Lower lobe of right lung (tissue), 2 donors: Measurements from ENCODE around the gene PDE8A. TPM values are rescaled to one million over a fixed set of nuclear protein-coding genes. Genes with fewer than 3 reads are reported as not detected.

Experiments used
- ATAC-seq, 2 donors: fragments of 200-7000 bp; cut with Tn5 transposase; one replicate each; pipeline ENCODE4 v1.9.1; 2020 to 2022; ENCODE audit warnings: mild to moderate bottlenecking in 2 of 2, moderate library complexity in 2 of 2
- DNase-seq: peaks from one replicate; pipeline ENCODE4 v3.0.0-alpha.2; 2020
- H3K27ac ChIP-seq: fragments of 200-600 bp; one replicate; pipeline ENCODE4 v1.8.0; 2022
- H3K27me3 ChIP-seq: fragments of 200-600 bp; one replicate; pipeline ENCODE4 v1.8.0; 2022; ENCODE audit warnings: low read depth
- H3K36me3 ChIP-seq: fragments of 200-600 bp; one replicate; pipeline ENCODE4 v1.8.0; 2022; ENCODE audit warnings: mild to moderate bottlenecking
- H3K4me1 ChIP-seq: fragments of 200-600 bp; one replicate; pipeline ENCODE4 v1.8.0; 2022
- H3K4me3 ChIP-seq: fragments of 200-600 bp; one replicate; pipeline ENCODE4 v1.8.0; 2022; ENCODE audit warnings: mild to moderate bottlenecking
- H3K9me3 ChIP-seq: fragments of 200-600 bp; one replicate; pipeline ENCODE4 v1.8.0; 2022
- CTCF ChIP-seq: fragments of 200-600 bp; IDR thresholded peaks from one replicate; pipeline ENCODE4 v1.8.0; 2022; ENCODE audit warnings: antibody characterized with exemption, mild to moderate bottlenecking
- intact Hi-C: fragments of 100-400 bp; cut with DNase I; formaldehyde crosslinking; loops from one replicate; pipeline ENCODE4 v1.11.0; 2022
- total RNA-seq: library from RNA; stranded (reverse); fragmentation: NEBNext Ultra II Directional; extraction: Animal tissue kit (Norgen Biotek cat#: 25700); gene quantifications from one replicate; pipeline ENCODE4 v1.2.1, GENCODE V29; 2021
- donor health status: DM: no; HTN: yes; CAD: no; lungs with severe emphysema.

The PDE8A gene
- total RNA-seq, 1 donor from 2014 or later, result 49.2 TPM

DNA sequence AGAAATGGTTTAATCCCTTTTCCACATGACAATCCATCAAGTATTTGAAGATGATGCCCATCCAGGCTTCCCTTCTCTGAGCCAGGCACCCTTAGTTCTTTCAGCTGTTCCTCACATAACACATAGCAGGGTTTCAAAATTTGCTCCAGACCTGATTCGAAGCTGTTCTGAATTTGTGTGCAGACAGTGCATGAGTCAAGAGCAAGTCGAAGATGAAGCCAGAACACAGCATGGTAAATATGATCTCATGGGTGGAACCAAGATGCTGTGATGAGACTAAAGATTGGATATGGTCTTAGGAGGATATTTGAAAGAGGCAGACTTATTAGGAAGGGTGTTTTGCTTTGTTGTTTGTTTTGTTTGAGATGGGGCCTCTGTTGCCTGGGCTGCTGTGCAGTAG is 32.6 kb upstream of the PDE8A start:
- intact Hi-C loops, result no loop called here
- H3K9me3 ChIP-seq, result no peaks in the 10 kb centered on the region
- H3K4me1 ChIP-seq, result no peaks in the 10 kb centered on the region
- H3K27me3 ChIP-seq, result no peaks in the 10 kb centered on the region
- no peak overlapping the region for H3K27ac ChIP-seq
- DNase-seq (no peak), ATAC-seq (no peak)
- TF ChIP-seq CTCF, result no peak
- no peaks in the 10 kb centered on the region for H3K36me3 ChIP-seq
- no peak overlapping the region for H3K4me3 ChIP-seq

GRCh38 chr15:84949845-84950569 is 31.6 kb upstream of the PDE8A start:
- Histone ChIP-seq H3K27me3 (no peaks in the 10 kb centered on the region), H3K4me1 (peaks cover 1% of the 10 kb centered on the region), H3K36me3 (no peaks in the 10 kb centered on the region), H3K27ac (no peak overlapping the region), H3K4me3 (no peak overlapping the region), H3K9me3 (no peaks in the 10 kb centered on the region)
- ATAC-seq (no peak), DNase-seq (no peak)
- intact Hi-C loops, result loop anchor here (10.0 kb wide), 1 partner anchor 95 kb away; no protein-coding TSS in a partner anchor
- no peak for TF ChIP-seq CTCF

DNA sequence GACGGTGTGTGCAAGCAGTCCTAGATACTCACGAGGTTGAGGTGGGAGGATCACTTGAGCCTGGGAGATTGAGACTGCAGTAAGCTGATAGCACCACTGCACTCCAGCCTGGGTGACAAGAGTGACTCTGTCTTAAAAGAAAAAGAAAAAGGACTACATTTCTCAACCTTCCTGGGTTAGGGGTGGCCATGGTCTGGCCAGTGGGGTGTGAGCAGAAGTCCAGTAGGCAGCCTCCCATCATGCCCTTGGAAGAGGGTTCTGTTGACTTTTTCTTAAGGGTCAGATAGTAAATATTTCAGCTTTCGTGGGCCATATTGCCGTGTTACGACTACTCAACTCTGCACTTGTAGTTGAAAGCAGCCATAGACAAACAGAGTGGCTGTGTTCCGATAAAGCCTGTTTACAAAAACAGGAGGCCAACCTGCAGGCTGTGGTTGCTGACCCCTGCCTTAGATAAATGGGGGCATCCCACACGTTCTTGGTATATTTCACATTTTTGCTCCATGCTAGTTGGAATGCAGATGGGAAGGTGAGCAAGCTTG is 31.0 kb upstream of the PDE8A start:
- Histone ChIP-seq H3K36me3 (no peaks in the 10 kb centered on the region), H3K4me3 (no peak overlapping the region), H3K4me1 (peaks cover 7% of the 10 kb centered on the region), H3K27me3 (no peaks in the 10 kb centered on the region), H3K27ac (no peak overlapping the region), H3K9me3 (no peaks in the 10 kb centered on the region)
- no peak for TF ChIP-seq CTCF
- intact Hi-C loops, result loop anchor here (10.0 kb wide), 1 partner anchor 94 kb away; no protein-coding TSS in a partner anchor
- ATAC-seq (no peak), DNase-seq (no peak)

DNA sequence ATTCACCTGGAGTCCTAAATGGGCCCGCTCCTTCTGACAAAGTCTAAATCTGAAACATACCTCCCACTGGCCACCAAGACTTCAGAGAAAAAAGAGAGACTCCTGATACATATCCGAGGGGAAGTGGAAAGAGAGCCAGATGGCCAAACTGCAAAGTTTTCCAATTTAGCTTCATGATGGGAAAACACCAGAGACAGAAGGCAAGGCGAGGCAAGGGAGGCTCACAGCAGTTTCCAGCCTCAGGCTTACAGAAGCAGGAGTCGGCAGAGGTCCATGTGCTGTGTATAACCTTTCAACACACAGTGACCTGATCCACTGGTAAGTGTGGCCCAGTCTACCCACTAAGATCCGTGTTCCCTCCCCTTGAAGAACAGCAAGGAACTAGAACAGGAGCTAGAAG is 29.9 kb upstream of the PDE8A start:
- H3K27ac ChIP-seq, result no peak overlapping the region
- no peak overlapping the region for H3K4me3 ChIP-seq
- intact Hi-C loops, result loop anchor here (10.0 kb wide), 1 partner anchor 93 kb away; no protein-coding TSS in a partner anchor
- no peaks in the 10 kb centered on the region for H3K9me3 ChIP-seq
- H3K4me1 ChIP-seq, result peaks cover 12% of the 10 kb centered on the region
- DNase-seq (no peak), ATAC-seq (no peak)
- no peaks in the 10 kb centered on the region for H3K36me3 ChIP-seq
- TF ChIP-seq CTCF, result no peak
- H3K27me3 ChIP-seq, result no peaks in the 10 kb centered on the region

DNA sequence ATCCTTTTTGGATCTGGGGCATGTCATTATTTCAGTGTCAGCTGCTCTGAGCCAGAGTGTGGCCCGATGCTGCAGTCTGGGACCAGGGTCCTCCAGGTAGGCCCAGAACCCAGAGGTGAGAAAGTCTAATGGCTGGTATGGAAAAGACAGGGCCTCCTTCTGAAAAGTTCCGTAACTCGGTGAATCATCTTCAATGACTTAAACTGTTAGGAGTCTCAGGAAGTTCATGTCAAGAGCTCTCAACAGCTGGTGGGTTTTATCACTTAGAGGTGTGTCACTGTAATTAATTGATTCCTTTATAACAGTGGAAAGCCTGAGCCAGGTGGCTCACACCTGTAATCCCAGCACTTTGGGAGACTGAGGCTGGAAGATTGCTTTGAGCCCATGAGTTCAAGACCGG is 28.5 kb upstream of the PDE8A start:
- intact Hi-C loops, result loop anchor here (10.0 kb wide), 1 partner anchor 92 kb away; no protein-coding TSS in a partner anchor
- ATAC-seq, result no peak
- TF ChIP-seq CTCF, result no peak
- no peaks in the 10 kb centered on the region for H3K27me3 ChIP-seq
- peaks cover 12% of the 10 kb centered on the region for H3K4me1 ChIP-seq
- no peak overlapping the region for H3K27ac ChIP-seq
- no peaks in the 10 kb centered on the region for H3K9me3 ChIP-seq
- H3K36me3 ChIP-seq, result no peaks in the 10 kb centered on the region
- no peak overlapping the region for H3K4me3 ChIP-seq
- no peak for DNase-seq
